SK-N-SH treated with all-trans-retinoic acid at 6 μM for 48 hours (cell line): ENCODE data around the gene GAREM2.

Experiments used
- ATAC-seq: fragments of 200-7000 bp; cut with Tn5 transposase; 3 replicates; pipeline ENCODE4 v1.9.1; 2020; ENCODE audit warnings: mild to moderate bottlenecking, moderate library complexity
- BACH2 ChIP-seq: fragments of 250-450 bp; sonication (Bioruptor Pico); IDR thresholded peaks from 2 replicates; pipeline ENCODE4 v1.9.0; 2021; ENCODE audit warnings: mild to moderate bottlenecking, borderline replicate concordance
- CSRNP3 ChIP-seq: fragments of 250-450 bp; sonication (Bioruptor Pico); IDR thresholded peaks from 2 replicates; pipeline ENCODE4 v1.5.1; 2021; ENCODE audit warnings: mild to moderate bottlenecking, moderate library complexity
- GLIS3 ChIP-seq: fragments of 250-450 bp; sonication (Bioruptor Pico); IDR thresholded peaks from 2 replicates; pipeline ENCODE4 v1.5.0; 2020; ENCODE audit warnings: mild to moderate bottlenecking, moderate library complexity
- ISL1 ChIP-seq: fragments of 250-450 bp; sonication (Bioruptor Pico); IDR thresholded peaks from 2 replicates; pipeline ENCODE4 v2.1.2; 2022; ENCODE audit warnings: mild to moderate bottlenecking, moderate library complexity
- OSR1 ChIP-seq: fragments of 250-450 bp; sonication (Bioruptor Pico); IDR thresholded peaks from 2 replicates; pipeline ENCODE4 v1.8.0; 2022; ENCODE audit warnings: moderate library complexity, mild to moderate bottlenecking, inconsistent platforms
- PATZ1 ChIP-seq: fragments of 250-450 bp; sonication (Bioruptor Pico); IDR thresholded peaks from 2 replicates; pipeline ENCODE4 v1.8.0; 2020; ENCODE audit warnings: mild to moderate bottlenecking, moderate library complexity, borderline replicate concordance
- POU6F1 ChIP-seq: fragments of 250-450 bp; sonication (Bioruptor Pico); IDR thresholded peaks from 2 replicates; pipeline ENCODE4 v1.8.0; 2021; ENCODE audit warnings: low read depth, mild to moderate bottlenecking, moderate library complexity, borderline replicate concordance
- PPARA ChIP-seq: fragments of 250-450 bp; sonication (Bioruptor Pico); IDR thresholded peaks from 2 replicates; pipeline ENCODE4 v1.5.0; 2020; ENCODE audit warnings: mild to moderate bottlenecking, borderline replicate concordance
- RARB ChIP-seq: fragments of 250-450 bp; sonication (Bioruptor Pico); IDR thresholded peaks from 2 replicates; pipeline ENCODE4 v1.8.0; 2021; ENCODE audit warnings: mild to moderate bottlenecking, moderate library complexity
- SNAI2 ChIP-seq: fragments of 250-450 bp; sonication (Bioruptor Pico); IDR thresholded peaks from 2 replicates; pipeline ENCODE4 v1.5.0; 2020; ENCODE audit warnings: mild to moderate bottlenecking, moderate library complexity
- TCF4 ChIP-seq: fragments of 250-450 bp; sonication (Bioruptor Pico); IDR thresholded peaks from 2 replicates; pipeline ENCODE4 v1.8.0; 2021; ENCODE audit warnings: mild to moderate bottlenecking, moderate library complexity, borderline replicate concordance
- TOX ChIP-seq: fragments of 250-450 bp; sonication (Bioruptor Pico); IDR thresholded peaks from 2 replicates; pipeline ENCODE4 v1.8.0; 2021; ENCODE audit warnings: mild to moderate bottlenecking, moderate library complexity, borderline replicate concordance
- TSHZ2 ChIP-seq: fragments of 250-450 bp; sonication (Bioruptor Pico); IDR thresholded peaks from 2 replicates; pipeline ENCODE4 v1.5.0; 2020; ENCODE audit warnings: mild to moderate bottlenecking, moderate library complexity
- ZC3H10 ChIP-seq: fragments of 250-450 bp; sonication (Bioruptor Pico); IDR thresholded peaks from 2 replicates; pipeline ENCODE4 v1.5.1; 2021; ENCODE audit warnings: mild to moderate bottlenecking, moderate library complexity
- ZFP3 ChIP-seq: fragments of 250-450 bp; sonication (Bioruptor Pico); IDR thresholded peaks from 2 replicates; pipeline ENCODE4 v1.5.0; 2020; ENCODE audit warnings: mild to moderate bottlenecking, moderate library complexity
- ZNF8 ChIP-seq: fragments of 450-650 bp; formaldehyde crosslinking; IDR thresholded peaks from 2 replicates; pipeline ENCODE4 v1.5.0; 2020; ENCODE audit warnings: mild to moderate bottlenecking, moderate library complexity

The GAREM2 gene

GRCh38 chr2:26237868-26238267 lies 65.0 kb downstream of the GAREM2 start:
- no peak for TF ChIP-seq POU6F1 (CRISPR knock-in tag)
- TF ChIP-seq CSRNP3 (CRISPR knock-in tag): no peak
- TF ChIP-seq ISL1 (CRISPR knock-in tag): no peak
- TF ChIP-seq PPARA (CRISPR knock-in tag): no peak
- no peak for TF ChIP-seq ZFP3
- no peak for TF ChIP-seq BACH2 (CRISPR knock-in tag)
- TF ChIP-seq TSHZ2: no peak
- TF ChIP-seq TOX (CRISPR knock-in tag): no peak
- no peak for TF ChIP-seq RARB (CRISPR knock-in tag)
- no peak for TF ChIP-seq ZNF8 (CRISPR knock-in tag)
- no peak for TF ChIP-seq GLIS3 (CRISPR knock-in tag)
- TF ChIP-seq ZC3H10 (CRISPR knock-in tag): no peak
- ATAC-seq: no peak

GRCh38 chr2:26238311-26238958 lies 65.5 kb downstream of the GAREM2 start:
- no peak for TF ChIP-seq TCF4
- TF ChIP-seq PPARA (CRISPR knock-in tag): no peak
- no peak for TF ChIP-seq SNAI2 (CRISPR knock-in tag)
- TF ChIP-seq OSR1: no peak
- no peak for TF ChIP-seq PATZ1
- TF ChIP-seq, all 23 proteins: peak for 0
- ATAC-seq: no peak
